ENCODE results near the gene PTPRCAP. TPM values are rescaled to one million over a fixed set of nuclear protein-coding genes. Genes with fewer than 3 reads are reported as not detected.

Gene PTPRCAP
- total and polyA plus RNA-seq, 9 of the 15 experiments (the other 6 are each of a cell fraction or from before 2014, with no cell fraction given), result 0.22 to 2.0 (median 1.1) TPM; not detected in 4

- TF ChIP-seq ZNF592 (IDR thresholded peaks at IDR 0.05) (no peak), CREB3 (tag; conservative IDR thresholded peaks at IDR 0.05; ENCODE audit: low read depth) (no peak), NRF1 (conservative IDR thresholded peaks at IDR 0.05 in 1 of 2, IDR thresholded peaks at IDR 0.05 in 1 of 2) (no peak), MLLT1 (IDR thresholded peaks at IDR 0.05) (no peak), ZNF277 (CRISPR knock-in tag; IDR thresholded peaks at IDR 0.05; ENCODE audit: borderline replicate concordance) (no peak), ZBTB9 (CRISPR knock-in tag; IDR thresholded peaks at IDR 0.05) (no peak), PTTG1 (tag; IDR thresholded peaks at IDR 0.05; ENCODE audit: low read depth) (no peak), PATZ1 (CRISPR knock-in tag; IDR thresholded peaks at IDR 0.05; ENCODE audit: borderline replicate concordance) (no peak), MCM7 (IDR thresholded peaks at IDR 0.05) (no peak), ZFX (CRISPR knock-in tag; IDR thresholded peaks at IDR 0.05) (no peak), ZNF518B (CRISPR knock-in tag; IDR thresholded peaks at IDR 0.05) (no peak)
Observed at GRCh38 chr11:67410369-67410831, 27.1 kb downstream of the PTPRCAP start (continued).
